CD4-positive, alpha-beta T cell treated with Interleukin-6 at 100 ng/mL for 8 hours (primary cell): Measurements from ENCODE around the gene ANO2.
"Not testable (repeated sequence)": the region's sequence is repeated elsewhere in the genome, so short reads cannot be mapped to it uniquely, and the experiment has no call there.

Experiments used
- DNase-seq: peaks from one replicate; pipeline ENCODE4 v3.0.0-alpha.2; 2020; ENCODE audit warnings: mixed read lengths, low spot score

The ANO2 gene

GRCh38 chr12:5546616-5547015 lies 398.4 kb downstream of the ANO2 start:
- DNase-seq, result no peak

DNA sequence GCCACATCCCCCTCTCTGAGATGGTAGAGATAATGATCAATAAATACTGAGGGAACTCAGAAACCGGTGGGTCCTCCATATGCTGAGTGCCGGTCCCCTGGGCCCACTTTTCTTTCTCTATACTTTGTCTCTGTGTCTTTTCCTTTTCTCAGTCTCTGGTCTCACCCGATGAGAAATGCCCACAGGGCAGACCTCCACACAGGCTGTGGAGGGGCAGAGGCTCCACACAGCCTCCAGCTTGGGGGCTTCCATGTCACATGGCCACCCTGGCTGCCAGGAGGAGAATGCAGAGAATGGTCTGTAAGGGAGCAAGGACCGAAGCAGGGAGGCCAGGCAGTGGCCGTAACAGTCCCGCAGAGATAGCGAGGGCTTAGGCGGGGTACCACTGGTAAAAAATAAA lies 407.3 kb downstream of the ANO2 start:
- DNase-seq, result no peak

DNA sequence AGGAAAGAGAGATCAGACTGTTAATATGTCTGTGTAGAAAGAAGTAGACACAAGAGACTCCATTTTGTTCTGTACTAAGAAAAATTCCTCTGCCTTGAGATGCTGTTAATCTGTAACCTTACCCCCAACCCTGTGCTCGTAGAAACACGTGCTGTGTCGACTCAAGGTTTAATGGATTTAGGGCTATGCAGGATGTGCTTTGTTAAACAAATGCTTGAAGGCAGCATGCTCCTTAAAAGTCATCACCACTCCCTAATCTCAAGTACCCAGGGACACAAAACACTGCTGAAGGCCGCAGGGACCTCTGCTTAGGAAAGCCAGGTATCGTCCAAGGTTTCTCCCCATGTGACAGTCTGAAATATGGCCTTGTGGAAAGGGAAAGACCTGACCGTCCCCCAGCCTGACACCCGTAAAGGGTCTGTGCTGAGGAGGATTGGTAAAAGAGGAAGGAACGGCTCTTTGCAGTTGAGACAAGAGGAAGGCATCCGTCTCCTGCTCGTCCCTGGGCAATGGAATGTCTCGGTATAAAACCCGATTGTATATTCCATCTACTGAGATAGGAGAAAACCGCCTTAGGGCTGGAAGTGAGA lies 407.9 kb downstream of the ANO2 start:
- not testable (repeated sequence) for DNase-seq

- no peak for DNase-seq
Observed at GRCh38 chr12:5535541-5535940, 409.5 kb downstream of the ANO2 start.

- DNase-seq, result no peak
Observed at GRCh38 chr12:5534426-5535199, 410.4 kb downstream of the ANO2 start.

DNA sequence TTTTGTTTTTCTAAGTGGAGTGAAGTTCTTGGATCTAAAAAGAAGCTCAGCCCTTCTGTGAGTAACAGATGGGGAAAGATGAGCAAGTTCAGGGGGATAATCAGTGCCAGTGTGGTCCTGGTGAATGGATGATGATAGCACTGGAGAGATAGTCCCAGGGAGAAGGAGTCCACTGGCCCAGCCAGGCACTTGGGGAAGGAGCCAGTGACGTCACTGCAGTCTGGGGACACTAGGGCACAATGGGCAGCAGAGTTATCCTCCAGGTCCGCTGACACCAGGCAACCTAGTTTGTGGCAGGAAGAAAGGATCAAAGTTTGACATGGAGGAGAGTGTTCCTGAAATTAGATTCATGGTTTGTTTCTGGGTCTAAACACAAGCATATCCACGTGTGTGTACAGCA lies 411.7 kb downstream of the ANO2 start:
- DNase-seq, result no peak

DNA sequence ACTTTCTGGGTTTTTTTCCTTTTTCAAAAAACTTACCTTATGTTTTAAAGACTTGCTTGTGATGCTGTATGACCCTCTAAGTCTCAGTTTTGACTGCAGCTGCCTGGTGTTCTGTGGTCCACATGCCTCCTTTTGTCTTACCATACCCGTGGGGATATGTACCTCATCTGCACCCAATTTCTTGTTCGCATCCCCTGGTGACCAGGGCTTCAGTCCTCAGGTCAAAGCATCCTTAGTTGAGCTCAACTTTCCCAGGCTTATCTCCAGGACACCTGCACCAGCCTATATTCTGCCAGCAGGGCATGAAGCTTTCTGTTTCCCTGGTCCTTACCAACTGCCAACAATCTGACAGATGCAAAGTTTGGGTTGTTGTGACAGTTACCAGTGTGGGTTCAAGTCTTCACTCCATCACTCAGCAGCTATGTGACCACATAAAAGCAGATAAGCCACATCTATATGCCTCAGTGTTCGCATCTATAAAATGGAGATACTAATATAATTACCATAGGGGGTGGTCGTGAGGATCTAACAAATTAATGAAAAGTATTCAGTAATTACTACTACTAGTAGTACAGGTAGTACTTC lies 419.2 kb downstream of the ANO2 start:
- DNase-seq, result no peak

- DNase-seq, result no peak
Observed at GRCh38 chr12:5524769-5525436, 420.2 kb downstream of the ANO2 start.

GRCh38 chr12:5524116-5524768 lies 420.8 kb downstream of the ANO2 start:
- no peak for DNase-seq

DNA sequence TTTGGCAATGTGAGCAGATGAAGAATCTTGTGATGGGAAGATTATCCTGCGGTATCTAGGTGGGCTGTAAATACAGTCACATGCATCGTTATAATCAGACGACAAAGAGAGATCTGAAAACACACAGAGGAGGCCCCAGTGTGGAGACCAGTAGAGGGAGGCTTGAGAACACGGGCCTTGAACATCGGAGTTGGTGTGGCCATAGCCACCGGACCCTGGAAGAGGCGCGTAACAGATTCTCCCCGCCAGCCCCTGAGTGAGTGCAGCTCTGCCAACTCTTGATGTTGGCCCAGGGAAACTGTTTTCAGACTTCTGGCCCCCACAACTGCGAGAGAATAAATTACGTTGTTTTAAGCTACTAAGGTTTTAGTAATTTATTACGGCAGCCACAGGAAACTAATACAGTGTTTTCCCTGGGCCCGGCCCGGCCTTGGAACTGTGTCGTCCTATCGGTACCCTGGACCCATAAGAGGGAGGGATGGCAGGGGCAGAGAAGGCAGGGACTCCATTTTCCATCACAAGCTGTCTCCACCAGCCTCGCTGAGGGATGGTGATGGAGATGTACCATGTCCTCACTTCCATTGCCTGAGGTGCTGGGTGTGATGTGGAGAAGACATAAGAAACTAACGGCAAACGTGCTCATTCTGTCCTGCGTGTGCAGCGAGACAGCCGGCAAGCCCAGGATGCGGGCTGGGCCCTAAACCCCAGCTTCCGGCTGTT lies 421.5 kb downstream of the ANO2 start:
- no peak for DNase-seq

GRCh38 chr12:5522432-5523335 lies 422.4 kb downstream of the ANO2 start:
- no peak for DNase-seq

GRCh38 chr12:5521456-5522325 lies 423.4 kb downstream of the ANO2 start:
- no peak for DNase-seq

- no peak for DNase-seq
Observed at GRCh38 chr12:5520831-5521230, 424.2 kb downstream of the ANO2 start.

- DNase-seq, result no peak
Observed at GRCh38 chr12:5520037-5520436, 425.0 kb downstream of the ANO2 start.

- no peak for DNase-seq
Observed at GRCh38 chr12:5518584-5519365, 426.3 kb downstream of the ANO2 start.

DNA sequence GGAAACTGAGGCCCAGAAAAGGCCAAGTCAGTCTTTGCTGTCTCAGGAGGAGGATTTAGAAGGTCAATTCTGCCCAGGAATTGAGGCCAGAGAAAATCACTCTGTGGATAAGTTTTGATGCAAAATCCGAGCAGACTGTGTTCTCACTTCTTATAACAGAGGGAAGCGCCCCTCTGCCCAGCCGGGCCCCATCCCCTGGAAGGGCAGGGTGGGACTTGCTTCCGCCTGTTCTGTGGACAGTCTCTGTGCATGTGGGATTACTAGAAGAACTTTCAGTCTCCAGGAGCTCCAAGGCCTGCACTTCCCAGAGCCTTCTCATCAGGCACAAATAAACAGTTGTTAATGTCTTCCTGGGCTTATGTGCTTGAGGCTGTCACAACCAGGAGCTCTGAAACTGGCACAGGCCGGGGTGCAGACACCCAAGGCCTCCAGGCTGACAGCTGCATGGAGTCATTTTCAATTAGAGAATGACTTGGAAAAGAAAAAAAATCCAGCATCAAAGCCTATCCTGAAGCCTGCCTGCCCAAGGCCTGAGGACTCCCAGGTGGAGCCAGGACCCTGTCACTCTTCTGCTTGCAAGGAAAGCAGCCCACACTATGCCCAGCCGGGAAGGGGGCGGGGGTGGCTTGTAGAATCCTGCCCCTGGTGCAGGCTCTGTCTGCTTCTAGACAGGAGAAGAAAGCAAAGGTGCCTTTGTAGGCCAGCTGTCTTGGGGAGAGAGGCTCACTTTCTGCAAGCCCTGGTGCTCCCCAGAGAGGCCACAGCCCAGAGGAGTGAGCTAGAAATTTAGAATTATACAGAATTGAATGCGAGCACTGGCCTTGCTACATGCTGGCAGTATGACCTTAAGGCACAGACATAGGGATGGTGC lies 428.5 kb downstream of the ANO2 start:
- no peak for DNase-seq

GRCh38 chr12:5515458-5515857 lies 429.6 kb downstream of the ANO2 start:
- DNase-seq, result no peak

- no peak for DNase-seq
Observed at GRCh38 chr12:5514545-5514944, 430.5 kb downstream of the ANO2 start.
